Testis (tissue), 3 donors: Measurements from ENCODE around the gene CYP4X1. TPM values are rescaled to one million over a fixed set of nuclear protein-coding genes. Genes with fewer than 3 reads are reported as not detected.
"Not testable (repeated sequence)": the region's sequence is repeated elsewhere in the genome, so short reads cannot be mapped to it uniquely, and the experiment has no call there.

ENCODE experiments used
- DNase-seq: peaks from one replicate; pipeline ENCODE4 v3.0.0-alpha.2; 2019
- H3K27ac ChIP-seq, 2 donors: fragments of 200-600 bp; sonication (generic); one replicate each; pipeline ENCODE4 v1.5.1; 2019
- H3K27me3 ChIP-seq: fragments of 200-600 bp; sonication (generic); one replicate; pipeline ENCODE4 v1.5.1; 2019
- H3K36me3 ChIP-seq: fragments of 200-600 bp; sonication (generic); one replicate; pipeline ENCODE4 v1.5.1; 2017; ENCODE audit warnings: low read depth; ENCODE audit errors: missing control alignments
- H3K4me1 ChIP-seq: fragments of 200-600 bp; sonication (generic); one replicate; pipeline ENCODE4 v1.5.1; 2019
- H3K4me3 ChIP-seq, 2 donors: fragments of 200-600 bp; sonication (generic); one replicate each; pipeline ENCODE4 v1.5.1; 2017 to 2019
- H3K9me3 ChIP-seq: fragments of 200-600 bp; sonication (generic); one replicate; pipeline ENCODE4 v1.5.1; 2017
- CTCF ChIP-seq, 3 experiments: fragments of 450-650 bp in 2 of 3; fragments of 200-600 bp in 1 of 3; sonication (generic) in 1 of 3; IDR thresholded peaks; one replicate each; pipeline ENCODE4 v1.5.1; 2016 to 2019; ENCODE audit warnings: antibody characterized with exemption in 3 of 3, mild to moderate bottlenecking in 2 of 3, moderate library complexity in 1 of 3
- WGBS, 2 donors: methylation state at CpG; one replicate each; pipeline ENCODE4 v1.1.5; 2018; 5-methylcytosine and 5-hydroxymethylcytosine counted together
- intact Hi-C: fragments of 100-400 bp; cut with DNase I; formaldehyde crosslinking; loops from one replicate; pipeline ENCODE4 v1.15.1; 2023; ENCODE audit warnings: low total_unique reads
- polyA plus RNA-seq: library from polyadenylated mRNA; stranded (reverse); fragments of 350-450 nt; fragmentation: Illumina TruSeq; extraction: RNeasy Lipid Tissue Mini Kit (QIAGEN cat#74804); gene quantifications from one replicate; pipeline ENCODE4 v1.2.3, GENCODE V29; 2014; ENCODE audit warnings: low read depth, low replicate concordance; ENCODE audit not compliant: insufficient read depth
- small RNA-seq, 2 donors: library from RNA; depleted of rRNA; stranded (forward); fragments of <200 nt; gene quantifications; one replicate each; pipeline ENCODE3, GENCODE V24; 2016
- total RNA-seq, 2 donors: library from RNA; depleted of rRNA; stranded (reverse); fragments of >200 nt; gene quantifications; one replicate each; pipeline ENCODE4 v1.2.3, GENCODE V29; 2016

CYP4X1 gene
- total and polyA plus RNA-seq, 3 donors from 2014 or later = 7.5 to 10.4 (median 9.4) TPM

GRCh38 chr1:47089356-47089755, 65.9 kb downstream of the CYP4X1 start:
- TF ChIP-seq CTCF (IDR thresholded peaks at IDR 0.05) = peak; percentile 36 to 52 (median 48)
- WGBS, 2 donors = 23 to 25% methylated on average over 3 of the region's 3 CpGs
- H3K36me3 ChIP-seq, intact Hi-C loops, H3K27ac ChIP-seq, H3K27me3 ChIP-seq, H3K4me3 ChIP-seq, H3K9me3 ChIP-seq, H3K4me1 ChIP-seq: not testable (repeated sequence)
- peak; percentile 70 for DNase-seq

GRCh38 chr1:47091476-47091875, 68.0 kb downstream of the CYP4X1 start:
- intact Hi-C loops, H3K27ac ChIP-seq, H3K9me3 ChIP-seq, H3K27me3 ChIP-seq, H3K4me1 ChIP-seq, H3K36me3 ChIP-seq, H3K4me3 ChIP-seq, DNase-seq: not testable (repeated sequence)
- 31 to 36% methylated on average over 3 of the region's 3 CpGs for WGBS, 2 donors

Small RNA genes lying within 50 kb of the gene (small RNA-seq; reads per million reads assigned to genes)
- gene CYP4A27P = 0 reads per million in 2 donors
- gene CYP4A43P = 0 reads per million in 2 donors
- gene CYP4A44P = 0 reads per million in 2 donors

Other genes starting within 250 kb of the CYP4X1 start
- 1 to 10 TPM; 4.3 to 6.1 TPM for gene CYP4B1, start 224.6 kb upstream of the CYP4X1 start, total RNA-seq
- gene CYP4B1, start 224.6 kb upstream of the CYP4X1 start, polyA plus RNA-seq = 2.1 TPM
- under 1 TPM in 1 of 2 donors, not detected in 1; 0.16 TPM for gene CYP4A11, start 82.2 kb upstream of the CYP4X1 start, total RNA-seq
- not detected for gene CYP4A11, start 82.2 kb upstream of the CYP4X1 start, polyA plus RNA-seq
- 1 to 10 TPM in 1 of 2 donors, under 1 TPM in 1; 0.68 to 2.4 TPM for gene CYP4Z1, start 43.6 kb downstream of the CYP4X1 start, total RNA-seq
- 1.0 TPM for gene CYP4Z1, start 43.6 kb downstream of the CYP4X1 start, polyA plus RNA-seq
- gene CYP4A22, start 113.8 kb downstream of the CYP4X1 start, total RNA-seq = under 1 TPM in 1 of 2 donors, not detected in 1; 0.31 TPM
- 0.22 TPM for gene CYP4A22, start 113.8 kb downstream of the CYP4X1 start, polyA plus RNA-seq
- gene PDZK1IP1, start 166.4 kb downstream of the CYP4X1 start, total RNA-seq = 1 to 10 TPM; 1.5 to 8.6 TPM
- gene PDZK1IP1, start 166.4 kb downstream of the CYP4X1 start, polyA plus RNA-seq = 13.9 TPM
- gene TAL1, start 208.6 kb downstream of the CYP4X1 start, total RNA-seq = 1 to 10 TPM; 1.7 to 3.5 TPM
- 2.3 TPM for gene TAL1, start 208.6 kb downstream of the CYP4X1 start, polyA plus RNA-seq